ENCODE data around the gene DHRS11. TPM values are rescaled to one million over a fixed set of nuclear protein-coding genes. Genes with fewer than 3 reads are reported as not detected.
A peak's percentile ranks its signal among the peaks of the same experiment; 100 is the strongest.

The DHRS11 gene, protein sequence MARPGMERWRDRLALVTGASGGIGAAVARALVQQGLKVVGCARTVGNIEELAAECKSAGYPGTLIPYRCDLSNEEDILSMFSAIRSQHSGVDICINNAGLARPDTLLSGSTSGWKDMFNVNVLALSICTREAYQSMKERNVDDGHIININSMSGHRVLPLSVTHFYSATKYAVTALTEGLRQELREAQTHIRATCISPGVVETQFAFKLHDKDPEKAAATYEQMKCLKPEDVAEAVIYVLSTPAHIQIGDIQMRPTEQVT
- 1 to 10 TPM; 5.3 to 7.1 (median 6.0) TPM for total RNA-seq

DNA sequence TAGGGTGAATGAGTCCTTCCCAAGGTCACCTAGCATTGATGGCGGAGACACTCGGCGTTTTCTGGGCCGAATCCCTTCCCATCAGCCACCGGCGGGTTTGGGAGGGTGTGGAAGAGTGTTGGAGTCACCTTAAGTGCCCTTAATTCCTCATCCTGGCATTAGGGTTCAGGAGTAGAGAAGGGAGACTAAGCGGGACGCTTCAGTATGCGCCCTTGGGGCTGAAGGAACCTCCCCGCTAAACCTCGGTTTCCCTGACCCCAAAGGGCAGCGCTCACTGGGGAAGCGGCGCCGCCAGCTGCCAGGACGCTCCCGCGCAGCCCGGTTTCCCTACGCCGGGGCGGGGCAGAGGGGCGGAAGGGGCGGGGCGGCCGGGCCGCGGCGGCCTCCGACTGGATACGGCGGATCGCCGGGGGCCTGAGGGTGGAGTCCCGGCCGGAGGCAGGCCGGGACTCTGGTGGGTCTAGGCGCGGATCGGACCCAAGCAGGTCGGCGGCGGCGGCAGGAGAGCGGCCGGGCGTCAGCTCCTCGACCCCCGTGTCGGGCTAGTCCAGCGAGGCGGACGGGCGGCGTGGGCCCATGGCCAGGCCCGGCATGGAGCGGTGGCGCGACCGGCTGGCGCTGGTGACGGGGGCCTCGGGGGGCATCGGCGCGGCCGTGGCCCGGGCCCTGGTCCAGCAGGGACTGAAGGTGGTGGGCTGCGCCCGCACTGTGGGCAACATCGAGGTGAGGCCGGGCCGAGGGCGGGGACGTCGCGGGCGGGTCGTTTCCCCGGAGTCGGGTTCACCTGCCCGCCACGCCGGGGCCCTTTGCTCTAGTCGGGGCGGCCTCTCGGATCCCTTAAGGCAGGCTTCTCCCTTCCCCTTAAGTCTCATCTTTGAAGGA, at the start of gene DHRS11:
Gene DHRS11 (plus strand): TSS at position 446 of the 882 bp plus-strand sequence. CDS start 131 bp downstream, at position 577.
- Histone ChIP-seq H3K27ac (replicated peaks in 1 of 4) (peak within 1 kb of the TSS; percentile 67 to 82 (median 79)), H3K27me3 (no peaks in the 10 kb centered on the region), H3K36me3 (peaks cover 19 to 37% (median 31%) of the 10 kb centered on the region in 4 donors), H3K9me3 (no peaks in the 10 kb centered on the region), H3K4me3 (peak within 1 kb of the TSS; percentile 69 to 98 (median 96)), H3K4me1 (peaks cover 19 to 29% (median 22%) of the 10 kb centered on the region in 4 donors)
- no peak for DNase-seq (ENCODE audit: extremely low spot score)
- intact Hi-C loops (cut with DNase I), result no loop called here
- TF ChIP-seq POLR2AphosphoS5 (IDR thresholded peaks at IDR 0.05), result peak; percentile 40 to 55
- no peak for TF ChIP-seq EP300 (IDR thresholded peaks at IDR 0.05)
- 1% methylated on average over 10 of the region's 87 CpGs for WGBS

- H3K9me3 ChIP-seq, result no peaks in the 10 kb centered on the region
Observed at GRCh38 chr17:36542755-36543154, 48.9 kb upstream of the DHRS11 start.

DNA sequence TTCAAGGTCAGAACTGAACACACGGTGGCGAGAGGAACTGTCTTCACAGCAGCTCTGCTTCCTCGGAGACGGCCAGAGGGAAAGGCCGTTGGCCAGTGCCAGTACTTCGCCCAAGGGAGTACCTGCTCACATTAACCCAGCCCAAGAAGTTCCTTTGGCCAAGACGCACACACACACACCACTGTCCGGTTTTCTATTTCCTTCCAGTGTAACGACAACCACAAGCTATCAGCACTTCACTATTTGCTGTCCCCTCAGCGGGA, 47.7 kb upstream of the DHRS11 start:
- Histone ChIP-seq H3K27ac (replicated peaks in 1 of 4) (peak overlapping the region; percentile 100), H3K36me3 (peaks cover 0 to 7% (median 2%) of the 10 kb centered on the region in 4 donors), H3K4me3 (peak overlapping the region; percentile 98 to 100 (median 100)), H3K4me1 (peaks cover 36 to 48% (median 45%) of the 10 kb centered on the region in 4 donors), H3K9me3 (no peaks in the 10 kb centered on the region), H3K27me3 (no peaks in the 10 kb centered on the region)
- WGBS, result 1% methylated on average over 10 of the region's 10 CpGs
- DNase-seq (ENCODE audit: extremely low spot score), result no peak
- intact Hi-C loops (cut with DNase I), result loop anchor here (2.0 kb wide), 1 partner anchor 57 kb away; the partner anchor contains the start of gene MRM1
- no peak for TF ChIP-seq POLR2A (IDR thresholded peaks at IDR 0.05; ENCODE audit: low read depth)
- peak in 2 of 3 experiments; percentile 20 to 26 for TF ChIP-seq CTCF (IDR thresholded peaks at IDR 0.05)
- TF ChIP-seq EP300 (IDR thresholded peaks at IDR 0.05), result no peak
- TF ChIP-seq POLR2AphosphoS5 (IDR thresholded peaks at IDR 0.05), result peak in 1 of 2 donors; percentile 34

More at GRCh38 chr17:36542755-36543154, 48.9 kb upstream of the DHRS11 start:
- no peak for DNase-seq (ENCODE audit: extremely low spot score)
- no peak overlapping the region for H3K4me3 ChIP-seq
- H3K27ac ChIP-seq (replicated peaks in 1 of 4), result no peak overlapping the region
- peaks cover 25 to 35% (median 32%) of the 10 kb centered on the region in 4 donors for H3K4me1 ChIP-seq
- no peaks in the 10 kb centered on the region for H3K27me3 ChIP-seq
- TF ChIP-seq CTCF (IDR thresholded peaks at IDR 0.05), result no peak
- intact Hi-C loops (cut with DNase I), result no loop called here
- H3K36me3 ChIP-seq, result peaks cover 0 to 12% (median 6%) of the 10 kb centered on the region in 4 donors
- 89% methylated on average over 15 of the region's 15 CpGs for WGBS

DNA sequence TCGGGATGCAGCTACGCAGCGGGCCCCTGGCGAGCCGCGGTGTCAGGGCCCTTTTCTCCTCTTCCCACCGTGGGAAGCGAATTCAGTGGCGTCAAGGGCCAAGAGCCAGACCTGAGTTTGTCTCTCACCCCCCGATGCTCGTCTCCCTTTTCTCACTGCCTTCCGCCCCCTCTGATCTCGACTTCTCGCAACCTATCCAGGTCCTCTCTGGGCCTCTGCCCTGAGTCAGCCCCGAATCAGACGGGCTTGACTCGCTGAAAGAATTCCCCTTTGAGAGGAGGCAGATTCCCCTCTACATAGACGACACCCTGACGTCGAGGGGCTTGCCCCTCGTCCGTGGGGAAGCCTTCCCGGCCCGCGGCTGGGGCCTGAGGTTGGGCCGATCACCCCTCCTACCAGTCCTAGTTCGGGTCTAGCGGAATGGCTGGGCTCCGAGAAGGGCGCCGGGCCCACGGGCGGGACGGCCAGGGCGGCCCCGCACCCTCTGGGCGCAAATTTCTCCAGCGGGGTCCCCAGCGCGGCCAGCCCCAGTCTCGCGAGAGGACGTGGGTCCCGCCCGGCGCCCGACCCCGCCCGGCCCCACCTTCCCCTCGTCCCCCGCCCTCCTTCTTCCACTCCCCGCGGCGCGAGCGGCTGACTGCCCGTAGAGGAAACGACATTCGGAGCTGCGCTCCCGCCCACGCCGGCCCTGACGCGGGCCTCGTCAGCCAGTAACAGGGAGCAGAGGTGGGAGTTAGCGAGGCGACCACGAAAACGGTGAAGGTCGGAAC, 47.2 kb upstream of the DHRS11 start, which contains the start of gene GGNBP2:
Gene GGNBP2 (plus strand): TSS at position 613 of the 770 bp plus-strand sequence. CDS start 806 bp downstream, outside the sequence.
- TF ChIP-seq POLR2A (IDR thresholded peaks at IDR 0.05; ENCODE audit: low read depth) (peak; percentile 72), EP300 (IDR thresholded peaks at IDR 0.05) (no peak), POLR2AphosphoS5 (IDR thresholded peaks at IDR 0.05) (peak; percentile 91 to 98), CTCF (IDR thresholded peaks at IDR 0.05) (no peak)
- H3K27me3 ChIP-seq, result no peaks in the 10 kb centered on the region
- peak within 1 kb of the TSS; percentile 100 for H3K27ac ChIP-seq (replicated peaks in 1 of 4)
- intact Hi-C loops (cut with DNase I), result loop anchor here (2.0 kb wide), 1 partner anchor 56 kb away; the partner anchor contains the start of gene MRM1
- peak within 1 kb of the TSS; percentile 98 to 100 (median 100) for H3K4me3 ChIP-seq
- WGBS, result 0% methylated on average over 16 of the region's 71 CpGs
- no peaks in the 10 kb centered on the region for H3K9me3 ChIP-seq
- H3K36me3 ChIP-seq, result peaks cover 0 to 5% (median 2%) of the 10 kb centered on the region in 4 donors
- DNase-seq (ENCODE audit: extremely low spot score), result peak; percentile 98
- peaks cover 39 to 51% (median 49%) of the 10 kb centered on the region in 4 donors for H3K4me1 ChIP-seq
